Measurements from ENCODE around the gene DCST1.

Gene DCST1

DNA sequence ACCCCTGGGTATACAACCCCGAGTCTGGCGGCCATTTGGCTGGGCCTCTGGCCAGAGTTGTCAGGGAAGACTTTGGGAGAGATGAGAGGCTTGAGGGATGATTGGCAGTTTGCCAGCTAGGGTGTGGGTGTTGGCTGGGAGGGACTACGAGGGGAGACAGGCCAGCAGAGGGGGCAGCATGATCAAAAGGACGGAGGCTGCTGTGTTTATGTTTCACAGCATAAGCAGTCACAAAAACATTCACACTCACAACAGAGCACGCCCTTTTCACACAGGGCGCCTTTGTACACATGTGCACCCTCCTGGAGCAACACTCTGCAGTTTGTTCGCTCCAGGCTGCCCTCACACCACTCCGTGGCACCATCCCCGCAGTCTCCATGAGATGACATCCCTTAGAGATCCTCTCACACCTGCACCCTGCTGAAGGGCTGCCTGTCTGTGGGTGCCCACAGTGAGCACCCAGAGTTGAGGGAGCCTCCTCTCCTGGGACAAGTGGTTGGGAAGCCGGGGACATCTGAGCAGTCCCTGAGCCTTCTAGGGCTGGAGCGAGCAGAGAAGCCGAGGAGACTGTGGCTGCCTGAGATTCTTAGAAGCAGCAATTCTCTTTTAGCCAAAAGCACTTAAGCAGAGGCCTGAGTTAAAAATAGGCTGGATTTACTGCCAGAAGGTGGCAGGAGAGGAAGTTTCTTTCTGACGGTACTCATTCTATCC, 60.4 kb downstream of the DCST1 start:
- no peak for DNase-seq

DNA sequence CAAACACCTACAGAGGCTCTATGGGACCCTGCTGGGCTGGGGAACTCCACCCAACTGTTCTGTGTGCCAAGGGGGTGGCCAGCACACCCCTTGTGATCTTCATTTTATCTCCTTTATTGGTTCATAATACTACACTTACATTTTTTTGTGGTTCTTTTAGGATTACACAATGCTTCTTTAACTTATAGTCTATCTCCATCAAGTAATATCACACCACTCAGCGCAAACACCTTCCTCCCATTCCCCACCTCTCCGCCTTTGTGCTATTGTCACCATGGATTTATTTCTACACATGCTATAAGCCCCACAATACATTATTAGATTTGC, 61.0 kb downstream of the DCST1 start:
- no peak for DNase-seq

DNA sequence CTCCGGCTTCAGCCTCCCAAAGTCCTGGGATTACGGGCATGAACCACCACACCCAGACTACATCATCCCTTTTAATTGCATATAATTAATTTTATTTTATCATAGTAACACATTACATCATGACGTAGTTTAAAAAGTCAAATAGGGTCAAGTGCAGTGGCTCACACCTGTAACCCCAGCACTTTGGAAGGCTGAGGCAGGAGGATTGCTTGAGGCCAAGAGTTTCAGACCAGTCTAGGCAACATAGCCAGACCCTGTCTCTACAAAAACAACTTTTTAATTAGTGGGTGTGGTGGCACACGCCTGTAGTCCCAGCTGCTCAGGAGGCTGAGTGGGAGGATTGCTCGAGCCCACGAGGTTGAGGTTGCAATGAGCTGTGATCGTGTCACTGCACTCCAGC, 65.7 kb downstream of the DCST1 start:
- DNase-seq = no peak
